ENCODE results near the gene RAP1GDS1. TPM values are rescaled to one million over a fixed set of nuclear protein-coding genes. Genes with fewer than 3 reads are reported as not detected.
A peak's percentile ranks its signal among the peaks of the same experiment; 100 is the strongest.

Gene RAP1GDS1
- total RNA-seq, 2 donors from 2014 or later = 34.0 to 37.9 TPM

DNA sequence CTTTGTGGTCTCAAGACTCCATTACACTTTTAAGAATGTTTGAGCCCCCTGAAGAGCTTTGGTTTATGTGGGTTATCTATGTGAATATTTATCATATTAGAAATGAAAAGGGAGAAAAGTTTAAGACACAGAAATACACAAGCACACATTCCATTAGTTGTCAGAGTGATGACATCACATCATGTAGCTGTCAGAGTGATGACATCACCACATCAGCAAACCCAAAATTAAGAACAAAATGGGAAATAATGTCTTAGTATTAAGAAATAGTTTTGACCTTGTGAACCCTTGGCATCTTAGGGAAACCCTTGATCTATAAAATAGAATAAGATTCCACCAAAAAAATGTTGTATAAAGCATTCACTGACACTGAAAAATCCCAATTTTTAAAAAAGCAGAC is 201.3 kb downstream of the RAP1GDS1 start:
- Histone ChIP-seq H3K27ac (ENCODE audit: low read depth, low read length) (no peak overlapping the region), H3K27me3 (ENCODE audit: control insufficient read depth, insufficient read depth, low read length, poor library complexity, severe bottlenecking) (no peaks in the 10 kb centered on the region), H3K36me3 (ENCODE audit: control insufficient read depth, insufficient read depth, low read length) (no peaks in the 10 kb centered on the region), H3K4me1 (ENCODE audit: control insufficient read depth, insufficient read depth, low read length) (no peaks in the 10 kb centered on the region), H3K4me3 (ENCODE audit: low read length) (no peak overlapping the region), H3K9me3 (ENCODE audit: control insufficient read depth, low read length) (no peaks in the 10 kb centered on the region), H3K9ac (ENCODE audit: extremely low read depth, low read length, poor library complexity, severe bottlenecking) (no peak overlapping the region)
- no peak for DNase-seq
- Mint-ChIP-seq H3K27ac (no peak overlapping the region), H3K4me1 (no peaks in the 10 kb centered on the region), H3K36me3 (ENCODE audit: low read depth) (no peaks in the 10 kb centered on the region), H3K4me3 (no peak overlapping the region), H3K9me3 (peaks cover 7% of the 10 kb centered on the region), H3K27me3 (ENCODE audit: insufficient read depth) (peaks cover 1% of the 10 kb centered on the region)
- TF ChIP-seq, protein P1, sequence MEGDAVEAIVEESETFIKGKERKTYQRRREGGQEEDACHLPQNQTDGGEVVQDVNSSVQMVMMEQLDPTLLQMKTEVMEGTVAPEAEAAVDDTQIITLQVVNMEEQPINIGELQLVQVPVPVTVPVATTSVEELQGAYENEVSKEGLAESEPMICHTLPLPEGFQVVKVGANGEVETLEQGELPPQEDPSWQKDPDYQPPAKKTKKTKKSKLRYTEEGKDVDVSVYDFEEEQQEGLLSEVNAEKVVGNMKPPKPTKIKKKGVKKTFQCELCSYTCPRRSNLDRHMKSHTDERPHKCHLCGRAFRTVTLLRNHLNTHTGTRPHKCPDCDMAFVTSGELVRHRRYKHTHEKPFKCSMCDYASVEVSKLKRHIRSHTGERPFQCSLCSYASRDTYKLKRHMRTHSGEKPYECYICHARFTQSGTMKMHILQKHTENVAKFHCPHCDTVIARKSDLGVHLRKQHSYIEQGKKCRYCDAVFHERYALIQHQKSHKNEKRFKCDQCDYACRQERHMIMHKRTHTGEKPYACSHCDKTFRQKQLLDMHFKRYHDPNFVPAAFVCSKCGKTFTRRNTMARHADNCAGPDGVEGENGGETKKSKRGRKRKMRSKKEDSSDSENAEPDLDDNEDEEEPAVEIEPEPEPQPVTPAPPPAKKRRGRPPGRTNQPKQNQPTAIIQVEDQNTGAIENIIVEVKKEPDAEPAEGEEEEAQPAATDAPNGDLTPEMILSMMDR (conservative IDR thresholded peaks at IDR 0.05) = no peak

DNA sequence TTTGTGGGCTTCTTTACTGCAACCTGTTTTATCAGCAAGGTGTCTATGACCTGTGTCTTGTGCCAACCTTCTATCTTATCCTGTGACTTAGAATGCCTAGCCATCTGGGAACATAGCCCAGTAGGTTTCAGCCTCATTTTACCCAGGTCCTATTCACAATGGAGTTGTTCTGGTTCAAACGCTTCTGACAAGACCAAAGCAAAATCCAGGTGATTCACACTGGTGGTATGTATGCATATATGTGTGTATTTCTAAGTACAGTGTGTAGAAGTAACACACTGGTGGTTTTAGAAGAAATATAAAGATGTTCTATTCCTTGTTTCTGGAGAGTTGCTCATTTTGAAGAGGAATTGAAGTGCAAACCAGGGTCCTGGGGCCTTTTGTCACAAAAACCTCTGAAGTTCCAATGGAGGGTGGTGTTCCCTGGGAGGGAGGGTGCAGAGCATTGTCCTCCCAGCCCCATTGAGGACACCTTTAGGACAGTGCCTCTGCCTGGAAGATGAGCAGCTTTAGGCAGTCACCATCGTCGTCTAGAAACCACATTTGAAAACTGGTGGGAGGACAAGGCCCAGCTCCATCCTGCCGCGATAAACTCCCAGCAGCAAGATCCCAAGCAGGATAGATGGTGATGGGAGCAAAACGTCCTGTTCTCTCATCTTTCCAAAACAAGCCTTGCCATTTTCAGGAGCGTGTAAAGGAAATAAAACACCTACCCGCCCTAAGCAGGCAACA is 205.8 kb downstream of the RAP1GDS1 start:
- no peak overlapping the region for H3K27ac Mint-ChIP-seq
- peaks cover under 1% of the 10 kb centered on the region for H3K27me3 Mint-ChIP-seq (ENCODE audit: insufficient read depth)
- H3K9ac ChIP-seq (ENCODE audit: extremely low read depth, low read length, poor library complexity, severe bottlenecking) = no peak overlapping the region
- no peaks in the 10 kb centered on the region for H3K36me3 ChIP-seq (ENCODE audit: control insufficient read depth, insufficient read depth, low read length)
- H3K4me3 ChIP-seq (ENCODE audit: low read length) = no peak overlapping the region
- TF ChIP-seq, protein P1 (conservative IDR thresholded peaks at IDR 0.05) = no peak
- H3K9me3 ChIP-seq (ENCODE audit: control insufficient read depth, low read length) = no peaks in the 10 kb centered on the region
- DNase-seq = no peak
- peak overlapping the region; percentile 54 for H3K4me3 Mint-ChIP-seq
- peaks cover 3% of the 10 kb centered on the region for H3K36me3 Mint-ChIP-seq (ENCODE audit: low read depth)
- no peak overlapping the region for H3K27ac ChIP-seq (ENCODE audit: low read depth, low read length)
- H3K27me3 ChIP-seq (ENCODE audit: control insufficient read depth, insufficient read depth, low read length, poor library complexity, severe bottlenecking) = no peaks in the 10 kb centered on the region
- H3K4me1 Mint-ChIP-seq = peaks cover 2% of the 10 kb centered on the region
- WGBS, 2 experiments (ENCODE audit: insufficient coverage in 1 of 2, insufficient read length in 1 of 2) = 49 to 55% methylated on average over 7 to 8 of the region's 8 CpGs
- peaks cover 3% of the 10 kb centered on the region for H3K9me3 Mint-ChIP-seq
- H3K4me1 ChIP-seq (ENCODE audit: control insufficient read depth, insufficient read depth, low read length) = no peaks in the 10 kb centered on the region

DNA sequence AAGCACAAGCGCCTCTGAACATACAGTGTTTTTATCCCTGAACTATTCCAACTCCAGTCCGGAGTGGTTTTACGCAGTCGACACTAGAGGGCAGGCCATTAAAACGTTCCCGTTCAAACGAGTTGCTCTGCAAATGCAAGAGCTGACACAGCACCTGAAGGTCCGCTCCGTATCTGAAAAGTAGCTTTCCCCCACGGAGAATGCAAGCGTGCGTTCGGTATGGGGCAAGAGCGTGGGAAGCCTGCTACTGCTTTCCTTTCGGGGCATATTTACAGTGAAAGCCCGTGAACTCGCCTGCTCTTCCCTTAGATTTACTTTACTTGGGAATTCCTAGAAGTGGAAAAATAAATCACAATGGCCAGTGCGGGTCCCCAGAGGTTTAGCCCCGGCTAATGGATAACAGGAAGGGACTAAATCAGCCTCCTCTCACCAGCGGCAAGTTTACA is 206.5 kb downstream of the RAP1GDS1 start:
- no peaks in the 10 kb centered on the region for H3K9me3 Mint-ChIP-seq
- H3K36me3 ChIP-seq (ENCODE audit: control insufficient read depth, insufficient read depth, low read length) = no peaks in the 10 kb centered on the region
- H3K4me3 Mint-ChIP-seq = peak overlapping the region; percentile 54
- H3K9ac ChIP-seq (ENCODE audit: extremely low read depth, low read length, poor library complexity, severe bottlenecking) = peak overlapping the region; percentile 47
- peak; percentile 91 for DNase-seq
- H3K27me3 Mint-ChIP-seq (ENCODE audit: insufficient read depth) = no peaks in the 10 kb centered on the region
- peaks cover 2% of the 10 kb centered on the region for H3K4me1 Mint-ChIP-seq
- H3K36me3 Mint-ChIP-seq (ENCODE audit: low read depth) = peaks cover 7% of the 10 kb centered on the region
- no peaks in the 10 kb centered on the region for H3K4me1 ChIP-seq (ENCODE audit: control insufficient read depth, insufficient read depth, low read length)
- peak overlapping the region; percentile 84 for H3K27ac Mint-ChIP-seq
- H3K4me3 ChIP-seq (ENCODE audit: low read length) = peak overlapping the region; percentile 78
- no peak overlapping the region for H3K27ac ChIP-seq (ENCODE audit: low read depth, low read length)
- no peaks in the 10 kb centered on the region for H3K27me3 ChIP-seq (ENCODE audit: control insufficient read depth, insufficient read depth, low read length, poor library complexity, severe bottlenecking)
- WGBS, 2 experiments (ENCODE audit: insufficient coverage in 1 of 2, insufficient read length in 1 of 2) = 6 to 14% methylated on average over 17 to 20 of the region's 20 CpGs
- no peaks in the 10 kb centered on the region for H3K9me3 ChIP-seq (ENCODE audit: control insufficient read depth, low read length)
- TF ChIP-seq, protein P1 (conservative IDR thresholded peaks at IDR 0.05) = peak; percentile 89
